Stimulated activated CD8-positive, alpha-beta memory T cell treated with anti-CD3 and anti-CD28 coated beads, Interleukin-7, amount 100 ng/mL, for 24 hours (primary cell): ENCODE measurements around the gene VEGFC.

Experiments used
- DNase-seq: peaks from one replicate; pipeline ENCODE4 v3.0.0-alpha.2; 2020; ENCODE audit warnings: low read depth

VEGFC gene

DNA sequence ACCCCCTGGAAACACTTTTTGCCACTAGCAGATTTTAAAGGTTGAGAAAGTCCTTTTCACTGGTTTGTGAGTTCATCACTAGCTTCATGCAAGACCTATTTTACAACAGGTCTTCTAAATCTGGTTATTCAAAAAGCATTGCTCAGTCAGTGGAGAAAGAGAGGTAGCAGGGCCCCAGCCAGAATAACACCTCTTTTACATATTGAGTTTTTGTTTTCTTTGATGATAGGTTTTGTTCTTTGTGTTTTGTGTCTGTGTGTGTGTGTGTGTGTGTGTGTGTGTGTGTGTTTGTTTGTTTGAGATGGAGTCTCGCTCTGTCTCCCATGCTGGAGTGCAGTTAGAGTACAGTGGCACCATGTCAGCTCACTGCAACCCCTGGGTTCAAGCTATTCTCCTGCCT is 2.7 kb upstream of the VEGFC start:
- DNase-seq: no peak

DNA sequence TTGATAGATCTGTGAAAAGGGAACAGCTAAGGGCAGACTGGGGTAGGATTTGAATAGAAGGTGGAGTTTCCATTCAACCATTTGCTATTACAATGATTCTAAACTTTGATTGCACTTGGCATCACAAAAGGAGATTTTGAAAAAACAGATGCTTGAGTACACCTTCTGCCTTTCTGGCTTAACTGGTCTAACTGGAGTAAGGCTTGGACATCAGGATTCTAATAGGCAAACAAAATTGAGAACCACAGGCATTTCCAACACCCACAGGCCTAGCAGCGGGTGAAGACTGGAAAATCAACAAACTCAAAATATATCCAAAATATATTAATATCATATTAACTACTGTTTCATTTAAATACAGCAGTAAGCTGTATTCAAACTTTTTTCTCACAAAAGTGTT is 1.9 kb upstream of the VEGFC start:
- no peak for DNase-seq

DNA sequence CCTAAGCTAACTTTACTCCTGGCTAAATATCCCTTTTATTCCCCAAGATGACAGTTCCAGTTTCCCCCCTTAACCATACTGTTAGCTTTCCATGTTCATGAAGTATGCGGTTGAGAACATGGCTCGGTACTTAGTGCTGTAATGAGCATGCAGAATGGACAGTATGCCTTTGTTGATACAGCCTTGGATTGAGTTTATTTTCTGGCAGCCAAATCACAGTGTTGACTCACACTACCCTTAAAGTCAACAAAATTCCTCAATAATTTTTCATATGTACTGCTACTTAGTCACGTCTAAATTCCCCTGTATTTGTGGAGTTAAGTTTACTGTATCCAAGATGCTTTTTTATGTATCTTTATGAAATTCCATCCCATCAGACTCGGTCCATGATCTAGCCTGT is 1.4 kb upstream of the VEGFC start:
- no peak for DNase-seq

DNA sequence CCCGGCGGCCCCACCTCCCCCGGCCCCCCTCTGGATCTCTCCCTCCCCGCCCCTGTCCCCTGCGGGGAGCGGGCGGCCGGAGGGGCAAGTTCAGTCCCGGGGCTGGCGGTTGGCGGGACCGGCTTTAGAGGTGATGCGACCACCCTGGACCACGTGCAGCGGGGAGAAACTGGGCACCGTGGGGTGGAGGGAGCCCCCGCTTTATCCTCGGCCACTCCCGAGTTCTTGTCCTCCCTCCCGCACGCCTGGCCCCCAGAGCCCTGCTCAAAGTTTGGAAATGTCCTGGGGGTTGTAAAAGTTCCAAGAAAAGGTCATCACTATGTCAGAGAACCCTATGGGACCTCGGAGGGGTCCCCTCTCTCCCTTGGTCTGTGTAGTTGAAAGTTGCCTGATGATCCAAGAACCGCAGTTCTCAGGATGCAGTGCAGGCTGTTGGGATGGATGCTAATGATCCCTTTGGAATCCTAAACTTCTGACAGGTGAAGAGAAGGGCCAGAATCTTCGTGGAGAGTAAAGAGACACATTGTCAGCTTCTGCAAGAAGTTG is 411 bp upstream of the VEGFC start:
- DNase-seq: no peak

DNA sequence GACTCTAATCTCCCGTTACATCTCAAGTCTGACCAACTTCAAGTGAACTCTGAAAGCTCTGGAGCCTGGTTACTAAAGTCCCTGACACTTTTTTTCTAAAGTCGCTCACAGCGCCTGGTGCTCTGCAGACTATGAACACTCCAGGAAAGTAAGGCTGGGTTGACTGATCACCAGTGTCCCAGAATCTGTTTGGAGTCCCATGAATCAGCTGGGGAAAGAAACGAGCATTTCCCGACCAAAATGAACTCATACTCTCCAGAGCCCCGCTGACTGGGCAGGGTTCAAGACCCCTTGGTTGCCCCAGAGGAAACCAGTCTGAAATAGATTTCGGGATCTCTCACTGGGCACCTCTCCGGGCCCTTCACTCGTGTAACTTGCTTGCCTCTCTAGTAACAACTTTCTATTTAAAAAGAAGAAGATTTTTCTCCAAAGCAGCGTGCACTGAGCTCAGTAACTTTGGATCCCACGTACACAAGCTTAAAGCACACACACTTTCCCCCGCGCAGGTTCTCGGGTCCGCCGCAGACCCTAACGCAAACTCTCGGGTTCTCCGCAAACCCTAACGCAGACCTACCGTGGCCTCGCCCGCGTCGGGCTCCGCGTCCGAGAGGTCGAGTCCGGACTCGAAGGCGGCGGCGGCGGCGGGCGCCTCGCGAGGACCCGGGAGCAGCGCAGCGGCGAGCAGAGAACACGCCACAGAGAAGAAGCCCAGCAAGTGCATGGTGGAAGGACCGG is 964 bp downstream of the VEGFC start:
- DNase-seq: no peak

DNA sequence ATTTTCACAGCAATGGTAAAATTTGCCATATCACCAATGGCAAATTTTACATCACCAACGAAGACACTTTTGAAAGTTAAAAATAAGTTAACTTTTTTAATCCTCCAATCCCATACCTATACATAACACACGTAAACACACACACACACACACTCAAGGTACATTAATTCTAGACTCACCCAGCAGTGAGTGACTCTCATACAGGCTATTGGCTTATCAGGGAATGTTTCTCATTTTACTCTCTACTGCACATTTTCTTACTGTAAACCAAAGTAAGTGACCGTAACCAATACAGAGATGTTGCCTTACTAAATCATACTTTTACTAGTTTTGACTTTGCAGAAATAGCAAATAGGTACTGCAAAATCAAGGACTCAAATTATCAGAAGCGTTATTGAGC is 2.3 kb downstream of the VEGFC start:
- no peak for DNase-seq

DNA sequence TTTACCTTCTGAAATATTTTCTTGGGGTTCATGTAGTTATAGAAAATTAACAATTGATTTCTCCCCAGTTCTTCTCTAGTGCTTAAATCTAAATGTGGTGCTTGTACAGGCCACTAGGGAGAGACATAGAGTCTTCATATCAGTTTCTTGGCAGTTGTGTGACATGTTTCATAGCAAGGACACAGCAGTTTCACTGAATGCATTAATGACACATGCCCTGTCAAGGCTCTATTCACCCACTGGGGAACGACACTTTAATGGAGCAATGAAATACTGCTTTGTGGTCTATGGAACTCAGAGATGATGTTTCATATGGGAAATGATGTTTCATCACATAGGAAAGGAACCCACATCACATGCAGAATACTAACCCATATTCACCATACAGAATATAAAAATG is 2.8 kb downstream of the VEGFC start:
- no peak for DNase-seq

DNA sequence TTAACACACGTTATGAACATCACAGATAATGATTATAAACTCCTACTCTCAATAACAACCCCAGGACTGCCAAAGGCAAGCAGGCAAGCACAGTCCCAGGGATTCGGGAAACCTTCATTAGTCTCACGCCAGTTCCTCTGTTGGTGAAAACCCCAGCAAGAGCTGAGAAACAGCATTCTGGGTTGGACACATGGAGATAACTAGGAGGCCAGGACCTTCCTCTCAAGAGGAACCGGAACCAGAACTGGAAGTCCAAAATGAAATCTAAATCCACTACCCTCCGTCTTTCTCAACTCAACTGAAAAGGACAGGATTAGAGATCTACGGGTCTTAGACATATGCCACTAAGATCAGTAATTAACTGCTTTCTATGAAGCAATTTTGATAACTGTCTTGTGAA is 3.8 kb downstream of the VEGFC start:
- no peak for DNase-seq

DNA sequence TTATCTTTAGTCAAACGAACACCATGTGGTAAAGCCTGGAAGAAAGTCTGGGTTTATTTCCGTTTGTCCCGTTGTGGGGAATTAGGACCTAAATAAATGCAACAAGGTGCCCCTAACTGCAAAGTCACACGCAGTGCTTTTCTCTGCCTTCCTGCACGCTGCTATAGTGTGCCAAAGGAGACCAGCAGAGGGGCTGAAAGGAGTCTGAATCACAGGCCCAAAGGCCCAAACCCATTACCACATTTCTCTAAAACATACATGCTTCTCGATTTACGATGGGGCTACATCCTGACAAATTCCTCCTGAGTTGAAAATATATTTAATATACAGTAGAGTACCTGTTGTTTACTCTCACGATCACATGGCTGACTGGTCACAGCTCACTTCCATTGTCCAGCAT is 4.5 kb downstream of the VEGFC start:
- DNase-seq: no peak

DNA sequence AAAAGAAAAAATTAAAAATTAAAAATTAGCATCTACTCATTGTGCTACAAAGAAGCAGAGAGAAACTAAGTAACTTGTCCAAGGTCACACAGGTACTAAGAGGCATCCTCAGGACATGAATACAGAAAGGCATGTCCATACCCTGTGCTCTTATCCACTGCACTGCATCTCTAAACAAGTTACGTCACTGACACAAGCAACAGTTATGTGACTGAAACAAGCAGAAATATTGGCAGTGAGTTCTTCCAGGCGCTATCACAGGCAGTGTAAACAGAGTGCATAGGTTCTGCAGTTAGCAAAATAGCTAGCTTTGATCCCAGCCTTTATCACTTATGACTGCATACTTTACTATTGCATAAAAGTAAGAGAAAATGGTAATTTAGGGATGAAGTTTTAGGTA is 7.9 kb downstream of the VEGFC start:
- DNase-seq: no peak

DNA sequence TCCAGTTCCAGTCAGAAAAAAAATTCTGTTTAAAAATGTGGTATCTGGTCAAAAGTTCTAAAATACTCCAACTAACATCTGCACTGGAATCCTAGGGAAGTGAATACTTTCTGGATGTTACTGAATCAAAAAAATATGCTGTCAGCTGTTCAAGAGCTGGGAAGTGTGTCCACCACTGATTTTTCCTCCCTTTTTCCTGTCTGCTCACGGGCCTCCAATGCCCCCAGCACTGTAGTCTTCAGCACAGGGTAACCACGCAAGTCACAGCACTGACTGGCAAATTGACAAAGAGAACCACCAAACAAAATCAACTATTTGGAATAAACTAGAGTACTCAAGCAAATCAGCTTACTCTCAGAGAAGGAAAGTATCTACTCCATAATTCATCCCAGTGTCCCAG is 9.9 kb downstream of the VEGFC start:
- no peak for DNase-seq

DNA sequence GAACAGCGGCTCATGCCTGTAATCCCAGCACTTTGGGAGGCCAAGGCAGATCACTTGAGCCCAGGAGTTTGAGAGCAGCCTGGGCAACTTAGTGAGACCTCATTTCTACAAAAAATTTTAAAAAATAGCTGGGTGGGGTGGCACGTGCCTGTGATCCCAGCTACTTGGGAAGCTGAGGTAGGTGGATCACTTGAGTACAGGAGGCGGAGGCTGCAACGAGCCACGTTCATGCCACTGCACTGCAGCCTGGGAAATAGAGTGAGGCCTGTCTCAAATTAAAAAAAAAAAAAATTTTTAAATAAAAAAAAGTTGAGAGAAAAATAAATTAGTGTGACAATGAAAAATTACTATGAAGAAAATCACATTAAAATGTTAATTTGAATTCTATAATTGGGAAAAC is 10.5 kb downstream of the VEGFC start:
- DNase-seq: no peak

DNA sequence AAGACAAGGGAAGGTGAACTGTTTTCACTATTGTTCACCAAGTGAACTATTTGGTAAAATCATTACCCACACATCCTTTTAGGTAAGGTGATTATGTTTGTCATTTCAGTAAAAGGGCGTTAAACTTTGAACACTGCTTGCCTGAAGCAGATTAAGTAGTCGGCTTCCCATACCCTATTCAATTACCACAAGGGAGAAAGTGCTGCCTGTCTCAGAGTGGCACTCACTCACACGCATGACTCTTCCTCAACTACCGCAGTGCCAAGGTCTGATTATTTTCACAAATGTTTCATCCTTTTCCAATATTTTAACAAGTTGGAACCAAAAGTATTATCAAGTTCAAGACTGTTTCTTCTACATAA is 11.0 kb downstream of the VEGFC start:
- DNase-seq: no peak

DNA sequence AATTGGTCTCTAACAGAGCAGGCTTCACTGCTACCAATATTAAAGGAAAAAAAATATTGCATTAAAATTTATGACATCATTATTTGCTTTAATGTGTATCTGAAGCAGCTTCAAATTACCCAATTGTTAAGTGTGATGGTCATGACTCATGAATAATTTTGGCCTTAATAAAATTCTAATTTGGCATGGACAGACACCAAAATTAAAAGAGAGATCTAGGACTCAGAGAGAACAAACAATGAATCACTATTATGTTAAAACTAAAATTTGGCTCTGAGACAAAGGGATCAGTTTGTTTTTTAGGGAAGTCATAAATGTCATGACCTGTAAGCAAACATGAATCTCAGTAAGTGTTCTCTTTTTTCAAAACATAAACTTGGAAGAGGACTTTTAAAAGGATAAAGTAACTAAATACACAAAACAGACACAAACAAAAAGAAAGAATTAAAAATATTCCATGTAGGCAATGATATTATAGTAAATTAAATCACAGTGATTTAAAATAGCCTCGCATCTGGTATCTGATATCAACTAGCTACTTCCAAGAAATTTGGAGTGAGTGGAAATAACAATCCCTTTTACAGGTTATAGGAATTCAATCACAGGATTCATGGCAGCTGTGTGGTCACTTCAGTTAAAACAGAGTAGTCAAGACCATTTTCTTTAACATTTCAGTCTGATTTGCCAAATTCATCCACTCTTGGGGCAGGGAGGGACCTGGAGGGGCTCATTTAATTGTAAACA is 11.6 kb downstream of the VEGFC start:
- DNase-seq: no peak

DNA sequence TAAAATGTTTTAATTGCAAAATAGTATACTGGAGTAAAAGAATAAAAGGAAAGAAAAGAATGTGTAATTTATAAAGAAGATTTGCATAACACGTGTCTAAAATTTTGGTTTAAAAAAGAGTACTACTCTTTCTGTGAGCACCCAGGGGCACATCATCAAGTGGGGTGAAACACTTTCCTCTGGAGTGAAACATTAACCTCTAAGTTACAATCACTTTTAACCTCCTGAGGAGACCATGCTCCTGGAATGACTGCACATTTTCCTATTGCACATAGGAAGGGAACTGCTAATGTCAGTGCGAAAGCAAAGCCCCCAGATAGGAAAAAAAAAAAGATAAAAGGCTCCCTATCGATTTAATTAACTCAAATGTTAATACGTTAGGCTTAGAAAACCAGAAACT is 13.3 kb downstream of the VEGFC start:
- no peak for DNase-seq

DNA sequence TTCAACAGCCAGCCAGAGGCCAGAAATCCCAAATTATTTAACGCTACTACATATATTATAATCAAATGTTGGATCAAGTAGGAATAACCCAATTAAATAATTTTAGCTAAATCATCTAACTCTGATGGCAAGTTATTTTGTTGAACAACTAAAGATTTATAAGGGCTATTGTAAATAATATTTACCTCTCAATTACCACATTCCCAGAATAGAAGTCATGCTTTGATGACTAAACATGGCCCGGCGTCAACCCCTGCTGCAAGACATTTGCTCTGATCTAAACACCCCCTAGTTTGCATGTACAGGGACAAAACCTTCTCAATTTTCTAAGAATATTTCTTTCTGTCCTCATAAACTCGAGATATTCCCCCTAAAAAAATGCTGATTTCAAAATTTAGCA is 14.2 kb downstream of the VEGFC start:
- no peak for DNase-seq

DNA sequence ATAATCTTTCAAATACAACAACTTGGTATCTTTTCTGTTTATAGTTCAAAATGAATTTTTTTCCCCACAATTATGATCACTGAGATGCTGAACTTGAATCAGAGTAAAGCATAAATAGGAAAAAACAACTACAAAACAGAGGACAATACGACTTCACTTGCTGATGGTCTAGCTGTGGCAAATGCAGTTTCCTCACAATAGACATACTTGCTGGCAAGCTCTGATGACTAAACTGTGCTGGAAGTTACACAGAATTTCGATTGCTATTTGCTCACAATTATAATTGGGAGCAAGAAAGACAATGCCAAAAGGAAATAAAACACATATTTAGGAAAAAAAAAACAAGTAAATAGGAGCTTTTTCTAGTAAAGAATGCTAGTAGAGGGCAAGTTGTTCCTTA is 14.7 kb downstream of the VEGFC start:
- DNase-seq: no peak

DNA sequence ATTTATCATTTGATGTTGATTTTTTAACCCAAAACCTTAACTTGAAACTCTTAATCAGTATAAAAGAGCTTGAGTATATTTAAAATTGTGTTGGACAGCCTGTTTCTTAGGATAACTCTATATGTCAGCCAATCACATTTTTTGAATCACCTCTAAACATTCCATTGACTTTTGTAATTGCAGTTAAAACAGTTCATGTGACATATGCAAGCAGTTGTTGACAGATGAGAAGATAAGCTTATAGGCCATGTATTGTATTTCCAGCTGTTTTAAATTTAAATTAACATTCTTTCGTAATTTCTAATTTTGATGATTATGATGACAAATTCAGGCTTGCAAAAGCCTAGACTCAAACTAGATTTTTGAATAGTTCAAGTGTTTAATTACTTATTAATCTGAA is 17.4 kb downstream of the VEGFC start:
- no peak for DNase-seq

DNA sequence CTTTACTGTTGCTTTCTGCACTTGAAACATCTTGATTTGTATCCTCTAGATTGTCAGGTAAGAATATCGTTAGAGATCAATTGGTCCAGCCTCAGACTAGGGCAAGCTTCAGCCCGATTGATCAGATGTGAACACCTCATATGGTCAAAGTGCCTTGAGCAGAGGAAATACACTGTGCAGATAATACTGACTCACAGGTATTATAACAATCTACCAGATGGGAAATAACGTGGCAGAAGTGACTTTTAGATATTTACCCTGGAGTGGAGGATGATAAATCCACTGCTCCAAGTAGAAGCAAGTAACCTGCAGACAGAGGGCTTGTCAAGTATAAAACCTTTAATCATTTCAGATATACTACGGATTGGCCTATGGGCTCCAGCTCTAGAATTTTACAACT is 17.9 kb downstream of the VEGFC start:
- DNase-seq: no peak

DNA sequence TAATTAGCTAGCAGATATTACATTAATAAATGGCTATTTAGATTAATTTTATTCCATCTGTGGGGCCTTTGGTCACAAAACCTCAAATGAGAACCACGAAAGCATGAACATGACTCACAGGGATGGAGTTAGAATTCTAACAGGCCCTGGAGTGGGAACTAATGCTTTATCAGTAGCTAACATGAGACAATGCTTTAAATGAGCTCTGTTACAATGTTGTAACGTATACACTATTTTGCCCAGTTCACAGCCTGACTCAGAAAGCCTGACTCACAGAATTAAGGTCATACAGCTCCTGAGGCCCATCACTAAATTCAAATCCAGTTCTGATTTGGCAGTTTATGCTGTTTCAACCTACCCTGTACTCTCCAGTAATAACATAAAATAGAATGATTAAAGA is 23.2 kb downstream of the VEGFC start:
- no peak for DNase-seq

DNA sequence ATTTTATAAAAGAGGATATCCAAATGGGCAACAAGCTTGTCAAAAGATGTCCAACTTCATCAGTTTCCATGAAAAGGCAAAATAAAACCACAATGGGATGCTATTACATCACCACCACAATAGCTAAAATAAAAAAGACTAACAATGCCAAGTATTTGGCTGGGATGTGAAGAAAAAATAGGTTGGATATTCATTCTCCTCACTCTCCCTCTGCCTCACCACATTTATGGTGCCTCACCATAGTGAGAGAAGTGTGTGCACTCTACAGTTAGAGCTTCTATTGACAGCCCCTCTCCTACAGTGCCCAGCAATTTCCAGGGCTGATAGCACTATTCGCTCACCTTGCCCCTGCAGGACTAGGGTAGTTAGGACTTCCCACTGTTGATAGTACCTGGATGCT is 25.5 kb downstream of the VEGFC start:
- no peak for DNase-seq

DNA sequence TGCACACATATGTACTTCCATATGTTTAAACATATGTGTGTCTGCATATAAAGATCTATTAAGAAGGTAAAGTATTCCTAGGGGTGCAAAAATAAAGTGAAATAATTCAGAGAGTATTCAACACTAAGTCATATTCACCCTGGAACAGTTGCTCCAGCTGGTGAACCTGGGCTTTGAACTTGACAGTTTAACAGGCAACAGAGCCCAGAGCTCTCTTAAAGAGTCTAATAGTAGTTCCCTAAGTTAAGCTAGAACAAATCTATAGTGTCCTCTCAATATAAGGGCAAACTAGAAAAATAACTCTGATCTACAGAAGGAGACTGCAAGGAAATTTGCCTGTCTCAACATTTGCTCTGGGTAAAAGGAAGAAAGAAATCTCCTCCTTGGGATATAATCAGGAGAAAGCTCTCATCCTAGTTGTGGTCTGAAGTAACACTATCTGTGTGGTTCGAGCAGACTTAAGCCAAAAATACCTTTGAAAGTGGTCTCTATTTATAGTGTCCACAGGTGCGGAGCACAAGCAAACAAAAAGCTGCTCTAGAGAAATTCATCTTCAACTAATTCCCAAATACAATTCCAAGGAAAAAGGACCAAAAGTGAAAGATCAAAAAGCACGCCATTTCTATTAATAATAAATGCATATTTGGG is 29.9 kb downstream of the VEGFC start:
- no peak for DNase-seq

DNA sequence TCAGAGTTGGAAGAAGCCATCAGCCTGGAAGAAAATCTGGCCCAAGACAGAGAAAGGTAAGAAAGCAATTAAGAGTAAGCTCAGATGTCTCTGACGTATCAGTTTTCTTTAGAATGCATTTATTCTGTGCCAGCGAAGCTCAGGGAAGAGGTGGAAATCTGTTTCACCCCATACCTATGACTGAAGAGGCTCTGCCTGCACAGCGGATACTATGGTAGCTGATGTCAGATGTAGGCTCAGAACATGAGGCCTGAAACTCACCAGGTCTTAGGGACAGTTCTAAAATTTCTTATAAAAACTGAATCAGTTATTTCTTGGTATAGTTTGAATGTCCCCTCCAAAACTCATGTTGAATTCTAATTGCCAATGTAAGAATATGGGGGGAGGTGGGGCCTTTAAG is 30.9 kb downstream of the VEGFC start:
- no peak for DNase-seq
